Measurements from ENCODE around the gene MT1B.

Gene MT1B

GRCh38 chr16:56651586-56651985, at the start of gene MT1B:
Gene MT1B, plus strand, starts transcription at chr16:56651886. Its CDS starts 68 bp downstream, at chr16:56651954.
- DNase-seq (ENCODE audit: insufficient read length, low spot score) (no peak), FAIRE-seq (no peak)

GRCh38 chr16:56603589-56603988, 48.1 kb upstream of the MT1B start:
- DNase-seq (ENCODE audit: insufficient read length, low spot score) = no peak

GRCh38 chr16:56604966-56605365, 46.7 kb upstream of the MT1B start:
- DNase-seq (ENCODE audit: insufficient read length, low spot score) = no peak
- no peak for FAIRE-seq

More at GRCh38 chr16:56603589-56603988, 48.1 kb upstream of the MT1B start:
- no peak for FAIRE-seq

- FAIRE-seq = no peak
- DNase-seq (ENCODE audit: insufficient read length, low spot score) = no peak
Measured at GRCh38 chr16:56605475-56605874, 46.2 kb upstream of the MT1B start.

GRCh38 chr16:56606071-56606475, 45.6 kb upstream of the MT1B start:
- DNase-seq (ENCODE audit: insufficient read length, low spot score) (no peak), FAIRE-seq (no peak)

- DNase-seq (ENCODE audit: insufficient read length, low spot score) (no peak), FAIRE-seq (no peak)
Measured at GRCh38 chr16:56606476-56607108, 45.1 kb upstream of the MT1B start.

- FAIRE-seq (no peak), DNase-seq (ENCODE audit: insufficient read length, low spot score) (no peak)
Measured at GRCh38 chr16:56607109-56607618, 44.5 kb upstream of the MT1B start.

- FAIRE-seq (no peak), DNase-seq (ENCODE audit: insufficient read length, low spot score) (no peak)
Measured at GRCh38 chr16:56607675-56608042, 44.0 kb upstream of the MT1B start.

GRCh38 chr16:56608043-56608875, 43.4 kb upstream of the MT1B start, which contains the start of gene MT2A:
Gene MT2A, plus strand, starts transcription at chr16:56608584. Its CDS starts 72 bp downstream, at chr16:56608656.
- DNase-seq (ENCODE audit: insufficient read length, low spot score) (peak; percentile 88), FAIRE-seq (peak; percentile 45)

GRCh38 chr16:56608876-56609462, 42.7 kb upstream of the MT1B start:
- DNase-seq (ENCODE audit: insufficient read length, low spot score) = no peak
- peak; percentile 23 for FAIRE-seq

- DNase-seq (ENCODE audit: insufficient read length, low spot score) (peak; percentile 65), FAIRE-seq (peak; percentile 84)
Measured at GRCh38 chr16:56609463-56609921, 42.2 kb upstream of the MT1B start.

- DNase-seq (ENCODE audit: insufficient read length, low spot score) (no peak), FAIRE-seq (no peak)
Measured at GRCh38 chr16:56610017-56610608, 41.6 kb upstream of the MT1B start.

GRCh38 chr16:56610609-56611111, 41.0 kb upstream of the MT1B start:
- FAIRE-seq = no peak
- no peak for DNase-seq (ENCODE audit: insufficient read length, low spot score)

GRCh38 chr16:56611281-56611833, 40.3 kb upstream of the MT1B start:
- DNase-seq (ENCODE audit: insufficient read length, low spot score) (no peak), FAIRE-seq (no peak)

GRCh38 chr16:56613706-56614105, 38.0 kb upstream of the MT1B start:
- FAIRE-seq (no peak), DNase-seq (ENCODE audit: insufficient read length, low spot score) (no peak)

- FAIRE-seq = no peak
Measured at GRCh38 chr16:56614549-56614991, 37.1 kb upstream of the MT1B start.

GRCh38 chr16:56615353-56615752, 36.3 kb upstream of the MT1B start:
- no peak for FAIRE-seq
- DNase-seq (ENCODE audit: insufficient read length, low spot score) = no peak

More at GRCh38 chr16:56614549-56614991, 37.1 kb upstream of the MT1B start:
- DNase-seq (ENCODE audit: insufficient read length, low spot score) = no peak

GRCh38 chr16:56616608-56617211, 35.0 kb upstream of the MT1B start:
- no peak for FAIRE-seq
- no peak for DNase-seq (ENCODE audit: insufficient read length, low spot score)

- DNase-seq (ENCODE audit: insufficient read length, low spot score) (no peak), FAIRE-seq (no peak)
Measured at GRCh38 chr16:56617212-56618085, 34.2 kb upstream of the MT1B start.

Data from GM19239 (cell line).